Prostate gland (tissue), 2 donors: ENCODE measurements around the gene SH2D3A. TPM values are rescaled to one million over a fixed set of nuclear protein-coding genes. Genes with fewer than 3 reads are reported as not detected.

Source experiments
- DNase-seq: peaks from one replicate; pipeline ENCODE4 v3.0.0-alpha.2; 2019; ENCODE audit warnings: low spot score
- H3K27ac ChIP-seq, 2 donors: fragments of 200-600 bp; sonication (generic); 2 replicates each; pipeline ENCODE4 v1.5.1; 2017 to 2019
- H3K27me3 ChIP-seq: fragments of 200-600 bp; sonication (generic); replicated peaks from 2 replicates; pipeline ENCODE4 v1.5.1; 2019; ENCODE audit not compliant: insufficient read depth
- H3K36me3 ChIP-seq, 2 donors: fragments of 200-600 bp; sonication (generic); 1 replicate in 1 of 2; 2 replicates in 1 of 2; pipeline versions ENCODE4 v1.5.1 to v1.8.1; 2017 to 2019
- H3K4me1 ChIP-seq: fragments of 200-600 bp; sonication (generic); replicated peaks from 2 replicates; pipeline ENCODE4 v1.5.1; 2019
- H3K4me3 ChIP-seq, 2 donors: fragments of 200-600 bp; sonication (generic); 2 replicates each; pipeline ENCODE4 v1.5.1; 2017 to 2019
- H3K9me3 ChIP-seq: fragments of 200-600 bp; sonication (generic); 2 replicates; pipeline ENCODE4 v1.5.1; 2017
- POLR2A ChIP-seq: fragments of 450-650 bp; IDR thresholded peaks from one replicate; pipeline ENCODE4 v1.6.1; 2016; ENCODE audit warnings: antibody characterized with exemption, mild to moderate bottlenecking
- POLR2AphosphoS5 ChIP-seq: sonication (generic); formaldehyde crosslinking; IDR thresholded peaks from one replicate; pipeline ENCODE4 v1.6.1; 2017; ENCODE audit warnings: antibody characterized with exemption
- WGBS: methylation state at CpG from one replicate; pipeline ENCODE4 v1.1.5; 2018; 5-methylcytosine and 5-hydroxymethylcytosine counted together
- intact Hi-C: fragments of 100-400 bp; cut with DNase I; formaldehyde crosslinking; loops from one replicate; pipeline ENCODE4 v1.14.2; 2022
- total RNA-seq, 2 donors: library from RNA; depleted of rRNA; stranded (reverse); fragments of >200 nt; gene quantifications; one replicate each; pipeline ENCODE4 v1.1.0, GENCODE V29; 2016
- TF ChIP-seq, protein P1 (sequence below), 4 experiments: fragments of 200-600 bp in 2 of 4; fragments of 450-650 bp in 2 of 4; sonication (generic) in 2 of 4; IDR thresholded peaks; 1 replicate in 3 of 4; 2 replicates in 1 of 4; pipeline ENCODE4 v1.5.1; 2016 to 2019; ENCODE audit warnings: antibody characterized with exemption in 4 of 4, mild to moderate bottlenecking in 2 of 4, moderate library complexity in 2 of 4

The SH2D3A gene
- total RNA-seq, 2 donors from 2014 or later, result 35.5 to 45.1 TPM

DNA sequence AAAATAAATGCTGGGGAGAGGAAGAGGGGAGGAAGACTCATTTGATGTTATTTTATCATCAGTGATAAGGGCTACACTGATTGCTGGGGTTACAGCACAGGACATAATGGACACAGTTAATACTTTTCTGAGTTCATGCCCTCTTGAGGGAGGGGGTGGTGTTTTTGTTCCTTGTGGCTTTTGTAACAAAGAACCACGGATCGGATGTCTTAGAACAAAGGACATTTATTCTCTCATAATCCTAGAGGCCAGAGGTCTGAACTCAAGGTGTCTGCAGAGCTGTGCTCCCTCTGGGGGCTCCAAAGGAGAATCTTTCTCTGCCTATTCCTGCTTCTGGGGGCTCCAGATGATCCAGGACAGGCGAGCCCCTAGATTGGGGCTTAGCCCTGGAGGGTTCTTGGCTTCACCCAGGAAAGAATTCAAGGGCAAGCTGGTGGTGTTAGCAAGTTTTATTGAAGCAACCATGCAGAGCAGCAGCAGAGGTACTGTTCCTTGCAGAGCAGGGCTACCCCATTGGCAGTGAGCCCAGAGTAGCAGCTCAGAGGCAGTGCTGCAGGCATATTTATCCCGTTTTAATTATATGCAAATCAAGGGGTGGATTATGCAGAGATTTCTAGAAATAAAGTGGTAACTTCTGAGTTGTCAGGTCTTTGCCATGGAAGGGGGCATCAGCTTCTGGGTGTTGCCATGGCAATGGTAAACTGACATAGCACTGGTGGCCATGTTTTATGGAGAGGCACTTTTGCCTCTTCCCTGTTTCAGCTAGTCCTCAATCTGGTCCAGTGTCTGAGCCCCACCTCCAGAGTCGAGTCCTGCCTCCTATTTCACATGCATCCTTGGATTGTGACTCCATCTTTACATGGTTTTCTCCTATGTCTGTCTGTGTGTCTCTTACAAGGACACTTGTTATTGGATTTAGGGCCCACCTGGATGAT is 23.2 kb upstream of the SH2D3A start:
- DNase-seq, result no peak
- peaks cover 5% of the 10 kb centered on the region for H3K4me1 ChIP-seq
- TF ChIP-seq, protein P1, sequence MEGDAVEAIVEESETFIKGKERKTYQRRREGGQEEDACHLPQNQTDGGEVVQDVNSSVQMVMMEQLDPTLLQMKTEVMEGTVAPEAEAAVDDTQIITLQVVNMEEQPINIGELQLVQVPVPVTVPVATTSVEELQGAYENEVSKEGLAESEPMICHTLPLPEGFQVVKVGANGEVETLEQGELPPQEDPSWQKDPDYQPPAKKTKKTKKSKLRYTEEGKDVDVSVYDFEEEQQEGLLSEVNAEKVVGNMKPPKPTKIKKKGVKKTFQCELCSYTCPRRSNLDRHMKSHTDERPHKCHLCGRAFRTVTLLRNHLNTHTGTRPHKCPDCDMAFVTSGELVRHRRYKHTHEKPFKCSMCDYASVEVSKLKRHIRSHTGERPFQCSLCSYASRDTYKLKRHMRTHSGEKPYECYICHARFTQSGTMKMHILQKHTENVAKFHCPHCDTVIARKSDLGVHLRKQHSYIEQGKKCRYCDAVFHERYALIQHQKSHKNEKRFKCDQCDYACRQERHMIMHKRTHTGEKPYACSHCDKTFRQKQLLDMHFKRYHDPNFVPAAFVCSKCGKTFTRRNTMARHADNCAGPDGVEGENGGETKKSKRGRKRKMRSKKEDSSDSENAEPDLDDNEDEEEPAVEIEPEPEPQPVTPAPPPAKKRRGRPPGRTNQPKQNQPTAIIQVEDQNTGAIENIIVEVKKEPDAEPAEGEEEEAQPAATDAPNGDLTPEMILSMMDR (IDR thresholded peaks at IDR 0.05), result no peak
- TF ChIP-seq POLR2A (no peak), POLR2AphosphoS5 (no peak)
- H3K4me3 ChIP-seq, result no peak overlapping the region
- no peak overlapping the region for H3K27ac ChIP-seq
- no peaks in the 10 kb centered on the region for H3K9me3 ChIP-seq
- H3K36me3 ChIP-seq, result no peaks in the 10 kb centered on the region
- WGBS, result 58% methylated on average over 5 of the region's 5 CpGs
- intact Hi-C loops, result no loop called here
- no peaks in the 10 kb centered on the region for H3K27me3 ChIP-seq

DNA sequence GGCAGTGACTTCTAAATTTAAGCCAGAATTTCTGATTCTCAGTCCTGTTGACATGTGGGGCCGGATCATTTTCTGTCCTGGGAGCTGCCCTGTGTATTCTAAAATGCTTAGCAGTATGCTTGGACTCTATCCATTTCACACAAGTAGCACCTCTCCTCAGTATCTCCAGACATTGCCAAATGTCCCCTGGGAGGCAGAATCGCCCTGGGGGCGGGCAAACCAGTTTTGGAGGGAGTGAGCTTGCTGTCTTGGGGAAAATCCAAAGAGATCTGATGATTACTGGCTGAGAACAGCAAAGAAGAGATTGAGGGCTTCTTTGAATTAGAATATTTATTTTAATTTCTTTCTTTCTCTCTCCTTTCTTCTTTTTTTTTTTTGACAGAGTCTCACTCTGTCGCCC is 21.7 kb upstream of the SH2D3A start:
- DNase-seq, result no peak
- peak; percentile 20 for TF ChIP-seq POLR2AphosphoS5
- TF ChIP-seq, protein P1 (IDR thresholded peaks at IDR 0.05), result no peak
- H3K9me3 ChIP-seq, result no peaks in the 10 kb centered on the region
- peak overlapping the region in 1 of 2 donors; percentile 35 for H3K27ac ChIP-seq
- H3K4me1 ChIP-seq, result peaks cover 5% of the 10 kb centered on the region
- 45% methylated on average over 4 of the region's 4 CpGs for WGBS
- H3K36me3 ChIP-seq, result no peaks in the 10 kb centered on the region
- H3K4me3 ChIP-seq, result no peak overlapping the region
- intact Hi-C loops, result no loop called here
- no peaks in the 10 kb centered on the region for H3K27me3 ChIP-seq

DNA sequence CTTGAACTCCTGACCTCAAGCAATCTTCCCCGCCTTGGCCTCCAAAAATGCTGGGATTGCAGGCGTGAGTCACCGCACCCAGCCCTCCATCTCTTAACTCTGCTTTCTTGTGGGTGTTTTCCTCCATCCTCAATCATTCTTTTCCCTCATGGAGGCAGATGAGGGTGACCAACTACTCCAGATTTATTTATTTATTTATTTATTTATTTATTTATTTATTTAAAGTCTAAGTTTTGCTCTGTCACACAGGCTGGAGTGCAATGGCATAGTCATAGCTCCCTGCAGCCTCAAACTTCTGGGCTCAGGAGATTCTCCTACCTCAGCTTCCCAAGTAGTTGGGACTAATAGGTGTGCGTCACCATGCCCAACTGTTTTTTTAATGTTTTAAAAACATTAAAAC is 20.2 kb upstream of the SH2D3A start:
- intact Hi-C loops, result no loop called here
- WGBS, result 98% methylated on average over 4 of the region's 4 CpGs
- DNase-seq, result no peak

DNA sequence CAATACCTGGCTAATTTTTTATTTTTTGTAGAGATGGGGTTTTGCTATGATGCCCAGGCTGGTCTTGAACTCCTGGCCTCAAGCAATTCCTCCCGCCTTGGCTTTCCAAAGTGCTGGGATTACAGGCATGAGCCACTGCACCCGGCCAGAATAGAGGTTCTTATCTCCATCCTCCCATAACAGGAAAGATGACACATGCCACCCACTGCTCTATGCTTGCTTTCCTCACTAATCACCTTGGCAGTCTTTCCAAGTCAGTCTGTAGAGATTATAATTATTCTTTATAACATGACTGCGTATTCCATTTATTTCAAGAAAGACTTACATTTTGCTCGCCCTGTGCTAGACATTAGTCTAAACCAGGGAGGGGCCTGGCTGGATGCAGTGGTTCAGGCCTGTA is 12.0 kb upstream of the SH2D3A start:
- intact Hi-C loops, result no loop called here
- Histone ChIP-seq H3K27me3 (no peaks in the 10 kb centered on the region), H3K27ac (no peak overlapping the region), H3K9me3 (no peaks in the 10 kb centered on the region), H3K4me3 (no peak overlapping the region), H3K4me1 (no peaks in the 10 kb centered on the region), H3K36me3 (no peaks in the 10 kb centered on the region)
- TF ChIP-seq, protein P1 (IDR thresholded peaks at IDR 0.05), result no peak
- TF ChIP-seq POLR2A (no peak), POLR2AphosphoS5 (no peak)
- WGBS, result 65% methylated on average over 4 of the region's 4 CpGs
- DNase-seq, result no peak

More for the DNA sequence above, 20.2 kb upstream of the SH2D3A start:
- no peak overlapping the region for H3K4me3 ChIP-seq
- no peaks in the 10 kb centered on the region for H3K27me3 ChIP-seq
- no peaks in the 10 kb centered on the region for H3K36me3 ChIP-seq
- peaks cover 5% of the 10 kb centered on the region for H3K4me1 ChIP-seq
- TF ChIP-seq POLR2AphosphoS5 (no peak), POLR2A (no peak)
- TF ChIP-seq, protein P1 (IDR thresholded peaks at IDR 0.05), result no peak
- no peaks in the 10 kb centered on the region for H3K9me3 ChIP-seq
- no peak overlapping the region for H3K27ac ChIP-seq

DNA sequence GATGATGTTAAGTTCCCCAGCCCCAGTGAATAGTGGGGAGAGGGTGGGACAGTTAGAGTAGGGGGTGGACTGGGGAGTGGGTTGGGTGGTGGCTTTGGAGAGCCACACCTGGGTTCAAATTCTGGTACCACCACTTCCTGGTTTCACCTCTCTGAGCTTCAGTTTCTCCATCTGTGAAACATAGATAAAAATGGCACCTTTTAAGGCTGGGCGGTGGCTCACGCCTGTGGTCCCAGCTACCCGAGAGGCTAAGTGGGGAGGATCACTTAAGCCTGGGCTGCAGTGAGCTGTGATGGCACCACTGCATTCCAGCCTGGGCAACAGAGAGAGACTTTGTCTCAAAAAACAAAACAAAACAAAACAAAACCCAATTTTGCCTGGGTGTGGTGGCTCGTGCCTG is 11.2 kb upstream of the SH2D3A start:
- Histone ChIP-seq H3K4me3 (no peak overlapping the region), H3K27me3 (no peaks in the 10 kb centered on the region), H3K4me1 (no peaks in the 10 kb centered on the region), H3K36me3 (no peaks in the 10 kb centered on the region), H3K9me3 (no peaks in the 10 kb centered on the region), H3K27ac (no peak overlapping the region)
- DNase-seq, result no peak
- intact Hi-C loops, result no loop called here
- 79% methylated on average over 4 of the region's 4 CpGs for WGBS
- no peak for TF ChIP-seq POLR2AphosphoS5
- TF ChIP-seq, protein P1 (IDR thresholded peaks at IDR 0.05), result no peak
- no peak for TF ChIP-seq POLR2A
